ENCODE measurements around the gene ACLY. TPM values are rescaled to one million over a fixed set of nuclear protein-coding genes. Genes with fewer than 3 reads are reported as not detected.

Gene ACLY
- total and polyA plus RNA-seq, 2 donors (not counting 1 experiment from before 2014, with no cell fraction given) = 40.2 to 91.5 TPM

GRCh38 chr17:41956522-41956921, 37.8 kb upstream of the ACLY start:
- Mint-ChIP-seq H3K9me3 (ENCODE audit: insufficient read depth) (no peaks in the 10 kb centered on the region), H3K27me3 (no peaks in the 10 kb centered on the region), H3K4me3 (no peak overlapping the region), H3K27ac (no peak overlapping the region), H3K4me1 (no peaks in the 10 kb centered on the region)
- intact Hi-C loops (cut with micrococcal nuclease) = no loop called here
- no peaks in the 10 kb centered on the region for H3K4me1 ChIP-seq (ENCODE audit: control insufficient read depth in 2 of 2, insufficient read depth in 2 of 2, low read length in 2 of 2)
- no peak overlapping the region for H3K27ac ChIP-seq (ENCODE audit: low read length in 2 of 2)
- H3K9ac ChIP-seq (ENCODE audit: low read length) = no peak overlapping the region
- H4K20me1 ChIP-seq (ENCODE audit: control insufficient read depth, insufficient read depth, low read length, poor library complexity, severe bottlenecking) = no peaks in the 10 kb centered on the region
- CTCF ChIA-PET = interaction anchor here (0.7 kb wide), 1 partner anchor 408 kb away, joined by 3 read pairs; no protein-coding TSS in a partner anchor
- WGBS (ENCODE audit: insufficient coverage) = 93% methylated on average over 2 of the region's 6 CpGs
- H3K4me3 ChIP-seq (ENCODE audit: control extremely low read depth in 1 of 5, extremely low read depth in 1 of 5, insufficient read depth in 1 of 5, low read depth in 2 of 5, low read length in 4 of 5) = no peak overlapping the region
- POLR2A ChIA-PET = no interaction called here
- H3K27me3 ChIP-seq (replicated peaks in 1 of 4; ENCODE audit: control extremely low read depth in 1 of 4, control insufficient read depth in 3 of 4, insufficient read depth in 4 of 4, low read length in 3 of 4) = no peaks in the 10 kb centered on the region
- H2AFZ ChIP-seq (ENCODE audit: insufficient read depth, low read depth, low read length, poor library complexity, severe bottlenecking) = no peak overlapping the region
- H3K79me2 ChIP-seq (ENCODE audit: control insufficient read depth, insufficient read depth, low read length) = no peaks in the 10 kb centered on the region
- H3K36me3 ChIP-seq (replicated peaks in 1 of 2; ENCODE audit: control extremely low read depth in 1 of 2, control insufficient read depth in 1 of 2, extremely low read depth in 1 of 2, insufficient read depth in 2 of 2, low read length in 1 of 2) = no peaks in the 10 kb centered on the region
- H3K9me3 ChIP-seq (ENCODE audit: control extremely low read depth in 1 of 3, control insufficient read depth in 2 of 3, insufficient read depth in 1 of 3, low read length in 2 of 3) = no peaks in the 10 kb centered on the region
- TF ChIP-seq EZH2 (IDR thresholded peaks at IDR 0.05; ENCODE audit: borderline replicate concordance, insufficient read depth, low read depth, low read length, poor library complexity, severe bottlenecking) = no peak
- no peak for TF ChIP-seq CTCF (IDR thresholded peaks at IDR 0.05)
- DNase-seq (no peak), ATAC-seq (ENCODE audit: low read depth) (no peak)
- H3K4me2 ChIP-seq (replicated peaks; ENCODE audit: low read depth, low read length, poor library complexity, severe bottlenecking) = no peak overlapping the region

DNA sequence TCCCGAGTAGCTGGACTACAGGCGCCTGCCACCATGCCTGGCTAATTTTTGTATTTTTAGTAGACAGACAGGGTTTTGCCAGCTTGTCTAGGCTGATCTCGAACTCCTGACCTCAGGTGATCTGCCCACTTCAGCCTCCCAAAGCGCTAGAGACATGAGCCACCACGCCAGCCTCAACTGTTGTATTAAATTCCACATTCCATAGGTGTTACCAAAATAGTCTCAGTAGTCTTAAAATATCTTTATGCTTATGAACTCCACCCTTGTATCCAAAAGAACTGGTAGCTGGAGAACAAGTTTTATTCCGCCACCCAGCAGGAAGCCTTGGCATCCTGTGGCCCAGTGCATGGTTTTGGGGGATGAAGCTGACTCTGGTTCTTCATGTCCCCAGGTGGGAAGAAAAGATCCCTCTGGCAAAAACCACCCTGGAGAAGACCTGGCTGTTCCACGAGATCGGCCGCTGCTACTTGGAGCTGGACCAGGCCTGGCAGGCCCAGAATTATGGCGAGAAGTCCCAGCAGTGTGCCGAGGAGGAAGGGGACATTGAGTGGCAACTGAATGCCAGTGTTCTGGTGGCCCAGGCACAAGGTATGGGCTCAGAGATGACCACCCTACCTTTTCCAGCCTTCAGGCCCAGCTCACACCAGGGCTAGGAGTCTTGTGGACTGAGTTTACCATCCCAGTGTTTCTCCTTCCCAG, 30.2 kb upstream of the ACLY start:
- intact Hi-C loops (cut with micrococcal nuclease) = no loop called here
- no peak overlapping the region for H3K27ac Mint-ChIP-seq
- H3K9me3 Mint-ChIP-seq (ENCODE audit: insufficient read depth) = no peaks in the 10 kb centered on the region
- Histone ChIP-seq H2AFZ (ENCODE audit: insufficient read depth, low read depth, low read length, poor library complexity, severe bottlenecking) (no peak overlapping the region), H3K9me3 (ENCODE audit: control extremely low read depth in 1 of 3, control insufficient read depth in 2 of 3, insufficient read depth in 1 of 3, low read length in 2 of 3) (no peaks in the 10 kb centered on the region), H3K79me2 (ENCODE audit: control insufficient read depth, insufficient read depth, low read length) (no peaks in the 10 kb centered on the region), H3K36me3 (replicated peaks in 1 of 2; ENCODE audit: control extremely low read depth in 1 of 2, control insufficient read depth in 1 of 2, extremely low read depth in 1 of 2, insufficient read depth in 2 of 2, low read length in 1 of 2) (no peaks in the 10 kb centered on the region), H3K4me2 (replicated peaks; ENCODE audit: low read depth, low read length, poor library complexity, severe bottlenecking) (no peak overlapping the region), H3K4me3 (ENCODE audit: control extremely low read depth in 1 of 5, extremely low read depth in 1 of 5, insufficient read depth in 1 of 5, low read depth in 2 of 5, low read length in 4 of 5) (no peak overlapping the region), H3K9ac (ENCODE audit: low read length) (no peak overlapping the region), H3K27ac (ENCODE audit: low read length in 2 of 2) (no peak overlapping the region), H3K4me1 (ENCODE audit: control insufficient read depth in 2 of 2, insufficient read depth in 2 of 2, low read length in 2 of 2) (no peaks in the 10 kb centered on the region), H3K27me3 (replicated peaks in 1 of 4; ENCODE audit: control extremely low read depth in 1 of 4, control insufficient read depth in 3 of 4, insufficient read depth in 4 of 4, low read length in 3 of 4) (no peaks in the 10 kb centered on the region), H4K20me1 (ENCODE audit: control insufficient read depth, insufficient read depth, low read length, poor library complexity, severe bottlenecking) (no peaks in the 10 kb centered on the region)
- no peak for ATAC-seq (ENCODE audit: low read depth)
- ChIA-PET CTCF (interaction anchor here (0.6 to 1.6 kb wide), 4 partner anchors 10 to 171 kb away, joined by 3 to 6 read pairs (median 4); no protein-coding TSS in a partner anchor), POLR2A (no interaction called here)
- H3K27me3 Mint-ChIP-seq = no peaks in the 10 kb centered on the region
- no peaks in the 10 kb centered on the region for H3K4me1 Mint-ChIP-seq
- no peak overlapping the region for H3K4me3 Mint-ChIP-seq
- 84% methylated on average over 7 of the region's 11 CpGs for WGBS (ENCODE audit: insufficient coverage)
- TF ChIP-seq EZH2 (IDR thresholded peaks at IDR 0.05; ENCODE audit: borderline replicate concordance, insufficient read depth, low read depth, low read length, poor library complexity, severe bottlenecking) (no peak), CTCF (IDR thresholded peaks at IDR 0.05) (no peak)
- DNase-seq = no peak
